HG03095 (cell line): ENCODE results near the gene STARD9.
"Not testable (repeated sequence)": the region's sequence is repeated elsewhere in the genome, so short reads cannot be mapped to it uniquely, and the experiment has no call there.

Source experiments
- ATAC-seq: cut with Tn5 transposase; IDR thresholded peaks from one replicate; pipeline ENCODE4 v1.9.1; 2021; ENCODE audit warnings: moderate library complexity; ENCODE audit not compliant: unreplicated experiment

Gene STARD9

GRCh38 chr15:42621996-42622925, 46.9 kb downstream of the STARD9 start:
- no peak for ATAC-seq

GRCh38 chr15:42623951-42624350, 48.5 kb downstream of the STARD9 start:
- ATAC-seq, result no peak

GRCh38 chr15:42627485-42627884, 52.1 kb downstream of the STARD9 start:
- no peak for ATAC-seq

GRCh38 chr15:42628761-42629160, 53.4 kb downstream of the STARD9 start:
- no peak for ATAC-seq

GRCh38 chr15:42632105-42632675, 56.8 kb downstream of the STARD9 start:
- ATAC-seq, result no peak

GRCh38 chr15:42640109-42640508, 64.7 kb downstream of the STARD9 start:
- no peak for ATAC-seq

GRCh38 chr15:42650208-42651066, 75.0 kb downstream of the STARD9 start:
- ATAC-seq, result peak; percentile 59

GRCh38 chr15:42665827-42666226, 90.4 kb downstream of the STARD9 start:
- no peak for ATAC-seq

- no peak for ATAC-seq
These were observed 92.4 kb downstream of the STARD9 start for GRCh38 chr15:42667855-42668254.

- ATAC-seq, result no peak
These were observed 95.0 kb downstream of the STARD9 start for GRCh38 chr15:42670451-42670850.

- ATAC-seq, result no peak
These were observed 97.0 kb downstream of the STARD9 start for GRCh38 chr15:42672444-42672843.

GRCh38 chr15:42674472-42674871, 99.1 kb downstream of the STARD9 start:
- no peak for ATAC-seq

GRCh38 chr15:42675021-42675420, 99.6 kb downstream of the STARD9 start:
- no peak for ATAC-seq

- ATAC-seq, result no peak
These were observed 104.1 kb downstream of the STARD9 start for GRCh38 chr15:42679285-42680141.

GRCh38 chr15:42680142-42680482, 104.7 kb downstream of the STARD9 start:
- not testable (repeated sequence) for ATAC-seq

- no peak for ATAC-seq
These were observed 105.7 kb downstream of the STARD9 start for GRCh38 chr15:42681119-42681518.

GRCh38 chr15:42686281-42686680, 110.9 kb downstream of the STARD9 start:
- no peak for ATAC-seq

GRCh38 chr15:42687740-42688139, 112.3 kb downstream of the STARD9 start:
- no peak for ATAC-seq

GRCh38 chr15:42688301-42688700, 112.9 kb downstream of the STARD9 start:
- ATAC-seq, result no peak

- ATAC-seq, result no peak
These were observed 115.9 kb downstream of the STARD9 start for GRCh38 chr15:42691308-42691707.

- ATAC-seq, result no peak
These were observed 116.4 kb downstream of the STARD9 start for GRCh38 chr15:42691770-42692169.
